ENCODE measurements around the gene LYZL4. TPM values are rescaled to one million over a fixed set of nuclear protein-coding genes. Genes with fewer than 3 reads are reported as not detected.

Gene LYZL4
- total RNA-seq, 1 donor from 2014 or later: not detected

DNA sequence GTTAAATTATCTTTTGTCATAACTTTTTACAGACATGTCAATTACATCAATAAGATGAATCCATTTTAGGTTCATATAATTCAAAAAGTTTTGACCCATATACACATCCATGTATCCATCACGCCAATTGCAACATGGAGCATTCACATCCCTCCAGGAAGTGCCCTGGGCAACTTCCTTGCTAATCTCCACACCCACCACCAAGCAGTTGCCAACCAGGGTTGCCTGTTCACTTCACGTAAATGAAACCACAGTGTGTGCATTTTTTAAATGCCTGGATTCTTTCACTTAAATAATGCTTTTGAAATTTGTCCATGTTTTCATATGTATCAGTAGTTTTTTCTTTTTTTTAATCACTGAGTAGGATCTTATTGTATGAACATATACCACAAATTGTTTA is 40.7 kb upstream of the LYZL4 start:
- TF ChIP-seq, protein P1, sequence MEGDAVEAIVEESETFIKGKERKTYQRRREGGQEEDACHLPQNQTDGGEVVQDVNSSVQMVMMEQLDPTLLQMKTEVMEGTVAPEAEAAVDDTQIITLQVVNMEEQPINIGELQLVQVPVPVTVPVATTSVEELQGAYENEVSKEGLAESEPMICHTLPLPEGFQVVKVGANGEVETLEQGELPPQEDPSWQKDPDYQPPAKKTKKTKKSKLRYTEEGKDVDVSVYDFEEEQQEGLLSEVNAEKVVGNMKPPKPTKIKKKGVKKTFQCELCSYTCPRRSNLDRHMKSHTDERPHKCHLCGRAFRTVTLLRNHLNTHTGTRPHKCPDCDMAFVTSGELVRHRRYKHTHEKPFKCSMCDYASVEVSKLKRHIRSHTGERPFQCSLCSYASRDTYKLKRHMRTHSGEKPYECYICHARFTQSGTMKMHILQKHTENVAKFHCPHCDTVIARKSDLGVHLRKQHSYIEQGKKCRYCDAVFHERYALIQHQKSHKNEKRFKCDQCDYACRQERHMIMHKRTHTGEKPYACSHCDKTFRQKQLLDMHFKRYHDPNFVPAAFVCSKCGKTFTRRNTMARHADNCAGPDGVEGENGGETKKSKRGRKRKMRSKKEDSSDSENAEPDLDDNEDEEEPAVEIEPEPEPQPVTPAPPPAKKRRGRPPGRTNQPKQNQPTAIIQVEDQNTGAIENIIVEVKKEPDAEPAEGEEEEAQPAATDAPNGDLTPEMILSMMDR (IDR thresholded peaks at IDR 0.05): no peak
- TF ChIP-seq POLR2AphosphoS5 (IDR thresholded peaks at IDR 0.05; ENCODE audit: insufficient read depth in 1 of 2, low read depth in 1 of 2) (no peak), POLR2A (IDR thresholded peaks at IDR 0.05) (no peak)
- H3K36me3 ChIP-seq: no peaks in the 10 kb centered on the region
- no peaks in the 10 kb centered on the region for H3K27me3 ChIP-seq
- H3K9me3 ChIP-seq: no peaks in the 10 kb centered on the region
- H3K4me1 ChIP-seq: no peaks in the 10 kb centered on the region
- intact Hi-C loops (cut with DNase I): no loop called here
- H3K4me3 ChIP-seq: no peak overlapping the region
- H3K27ac ChIP-seq: no peak overlapping the region
- DNase-seq (ENCODE audit: extremely low spot score in 2 of 2): no peak

DNA sequence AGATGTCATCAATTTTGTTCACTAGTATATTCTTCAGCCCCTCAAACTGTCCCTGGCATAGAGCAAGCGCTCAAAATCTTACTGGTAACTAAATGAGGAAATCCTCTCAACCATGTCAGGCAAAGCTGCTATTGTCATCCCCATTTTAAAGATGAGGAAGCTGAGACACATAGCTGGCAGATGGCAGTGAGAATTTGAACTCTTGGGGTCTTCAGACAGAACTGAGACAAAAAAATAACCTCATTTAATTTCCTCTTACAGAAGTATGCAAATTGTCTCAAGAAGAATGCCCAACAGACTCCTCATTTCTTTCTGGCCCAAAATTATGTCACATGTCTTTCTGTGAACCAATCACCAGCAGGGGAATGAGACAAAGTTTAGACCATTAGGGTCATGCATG is 40.2 kb upstream of the LYZL4 start:
- Histone ChIP-seq H3K9me3 (no peaks in the 10 kb centered on the region), H3K27me3 (no peaks in the 10 kb centered on the region), H3K4me1 (no peaks in the 10 kb centered on the region), H3K27ac (no peak overlapping the region), H3K36me3 (no peaks in the 10 kb centered on the region), H3K4me3 (no peak overlapping the region)
- DNase-seq (ENCODE audit: extremely low spot score in 2 of 2): no peak
- intact Hi-C loops (cut with DNase I): no loop called here
- TF ChIP-seq, protein P1 (IDR thresholded peaks at IDR 0.05): no peak
- TF ChIP-seq POLR2A (IDR thresholded peaks at IDR 0.05) (no peak), POLR2AphosphoS5 (IDR thresholded peaks at IDR 0.05; ENCODE audit: insufficient read depth in 1 of 2, low read depth in 1 of 2) (no peak)

DNA sequence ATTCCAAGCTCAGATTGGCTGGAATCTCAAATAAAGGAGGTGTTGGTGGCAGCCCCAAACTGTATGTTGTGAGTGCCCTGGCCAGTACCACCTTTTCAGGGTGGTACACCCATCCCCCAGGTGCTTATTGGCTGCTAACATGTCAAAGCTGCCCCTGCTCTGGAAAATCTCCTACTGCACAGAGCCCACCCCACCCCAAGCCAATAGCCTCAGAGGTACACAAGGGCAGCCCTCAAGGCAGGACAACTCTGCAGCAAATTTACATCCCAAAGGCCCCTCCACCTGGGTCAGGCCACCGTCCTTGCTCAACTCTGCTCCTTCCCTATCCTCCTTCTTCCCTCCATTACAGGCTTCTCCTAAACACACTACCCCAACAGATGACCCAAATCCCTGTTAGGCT is 37.1 kb upstream of the LYZL4 start:
- no peak overlapping the region for H3K4me3 ChIP-seq
- TF ChIP-seq POLR2AphosphoS5 (IDR thresholded peaks at IDR 0.05; ENCODE audit: insufficient read depth in 1 of 2, low read depth in 1 of 2): no peak
- no peak for TF ChIP-seq POLR2A (IDR thresholded peaks at IDR 0.05)
- TF ChIP-seq, protein P1 (IDR thresholded peaks at IDR 0.05): no peak
- no peaks in the 10 kb centered on the region for H3K4me1 ChIP-seq
- no peaks in the 10 kb centered on the region for H3K9me3 ChIP-seq
- H3K27ac ChIP-seq: no peak overlapping the region
- no peak for DNase-seq (ENCODE audit: extremely low spot score in 2 of 2)
- H3K27me3 ChIP-seq: no peaks in the 10 kb centered on the region
- no peaks in the 10 kb centered on the region for H3K36me3 ChIP-seq
- intact Hi-C loops (cut with DNase I): no loop called here

DNA sequence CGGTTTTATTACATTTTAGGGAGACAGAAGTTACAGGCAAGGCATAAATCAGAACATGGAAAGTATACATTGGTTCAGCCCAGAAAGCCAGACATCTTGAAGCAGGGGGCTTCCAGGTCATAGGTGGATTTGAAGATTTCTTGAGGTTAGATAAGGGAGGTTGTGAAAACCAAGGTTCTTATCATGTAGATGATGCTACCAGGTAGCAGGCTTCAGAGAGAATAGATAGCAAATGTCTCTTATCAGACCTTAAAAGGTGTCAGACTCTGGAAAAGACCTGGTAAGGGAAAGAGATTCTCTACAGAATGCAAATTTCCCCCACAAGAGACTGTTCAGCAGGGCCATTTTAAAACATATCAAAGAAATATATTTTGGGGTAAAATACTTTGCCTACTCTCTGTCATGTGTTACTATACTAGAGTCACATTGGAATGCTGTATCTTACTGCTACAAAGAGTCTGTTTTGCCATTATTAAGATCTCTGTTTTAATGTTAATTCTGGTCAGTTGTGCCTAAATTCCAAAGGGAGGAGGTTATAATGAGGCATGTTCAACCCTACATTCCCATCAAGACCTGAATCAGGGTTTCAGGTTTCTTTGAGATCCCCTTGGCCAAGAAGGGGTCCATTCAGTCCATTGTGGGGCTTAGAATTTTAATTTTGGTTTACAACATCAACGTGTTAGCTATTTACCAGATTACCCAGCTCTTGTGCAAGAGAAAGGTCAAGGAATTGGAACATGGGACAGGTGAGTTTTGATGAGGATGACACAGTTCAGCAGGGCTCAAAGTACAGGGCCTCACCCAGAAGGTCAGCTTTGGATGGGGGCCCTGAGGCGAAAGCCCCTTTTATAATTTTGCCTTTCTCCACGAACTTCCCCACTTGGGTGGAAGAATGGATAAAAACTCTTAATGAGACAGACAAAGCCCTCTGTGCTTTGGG is 36.0 kb upstream of the LYZL4 start:
- Histone ChIP-seq H3K4me1 (no peaks in the 10 kb centered on the region), H3K36me3 (no peaks in the 10 kb centered on the region), H3K27me3 (no peaks in the 10 kb centered on the region), H3K9me3 (no peaks in the 10 kb centered on the region), H3K27ac (no peak overlapping the region), H3K4me3 (no peak overlapping the region)
- intact Hi-C loops (cut with DNase I): no loop called here
- no peak for TF ChIP-seq POLR2AphosphoS5 (IDR thresholded peaks at IDR 0.05; ENCODE audit: insufficient read depth in 1 of 2, low read depth in 1 of 2)
- TF ChIP-seq, protein P1 (IDR thresholded peaks at IDR 0.05): no peak
- TF ChIP-seq POLR2A (IDR thresholded peaks at IDR 0.05): no peak
- DNase-seq (ENCODE audit: extremely low spot score in 2 of 2): no peak

Data from vagina (tissue), 2 donors.